KOPT-K1 (cell line): ENCODE data around the gene ADAMTSL2.
A peak's percentile ranks its signal among the peaks of the same experiment; 100 is the strongest.

Source experiments
- H3K27ac ChIP-seq: fragments of 200-600 bp; sonication (generic); 2 replicates; pipeline ENCODE4 v1.5.1; 2016; ENCODE audit warnings: antibody characterized with exemption, mild to moderate bottlenecking, low read depth, low read length; ENCODE audit not compliant: poor library complexity, severe bottlenecking
- H3K36me3 ChIP-seq: fragments of 200-600 bp; sonication (generic); 2 replicates; pipeline ENCODE4 v1.5.1; 2017; ENCODE audit warnings: antibody characterized with exemption, mild to moderate bottlenecking, low read length, moderate library complexity; ENCODE audit not compliant: insufficient read depth
- H3K9me3 ChIP-seq: fragments of 200-600 bp; sonication (generic); 2 replicates; pipeline ENCODE4 v1.5.1; 2017; ENCODE audit warnings: antibody characterized with exemption, low read length, mild to moderate bottlenecking; ENCODE audit not compliant: insufficient read depth, poor library complexity, severe bottlenecking

ADAMTSL2 gene

GRCh38 chr9:133597316-133597957 lies 62.9 kb downstream of the ADAMTSL2 start:
- Histone ChIP-seq H3K36me3 (no peaks in the 10 kb centered on the region), H3K9me3 (peaks cover 23% of the 10 kb centered on the region), H3K27ac (no peak overlapping the region)

GRCh38 chr9:133598978-133599377 lies 64.5 kb downstream of the ADAMTSL2 start:
- H3K27ac ChIP-seq, result no peak overlapping the region
- peaks cover 23% of the 10 kb centered on the region for H3K9me3 ChIP-seq
- no peaks in the 10 kb centered on the region for H3K36me3 ChIP-seq

- peaks cover 23% of the 10 kb centered on the region for H3K9me3 ChIP-seq
- no peak overlapping the region for H3K27ac ChIP-seq
- H3K36me3 ChIP-seq, result no peaks in the 10 kb centered on the region
Measured at GRCh38 chr9:133599470-133600173, 65.1 kb downstream of the ADAMTSL2 start.

- H3K27ac ChIP-seq, result no peak overlapping the region
- no peaks in the 10 kb centered on the region for H3K36me3 ChIP-seq
Measured at GRCh38 chr9:133600739-133601138, 66.2 kb downstream of the ADAMTSL2 start.

GRCh38 chr9:133601746-133602145 lies 67.2 kb downstream of the ADAMTSL2 start:
- Histone ChIP-seq H3K9me3 (peaks cover 16% of the 10 kb centered on the region), H3K27ac (no peak overlapping the region), H3K36me3 (no peaks in the 10 kb centered on the region)

More at GRCh38 chr9:133600739-133601138, 66.2 kb downstream of the ADAMTSL2 start:
- peaks cover 23% of the 10 kb centered on the region for H3K9me3 ChIP-seq

- Histone ChIP-seq H3K27ac (no peak overlapping the region), H3K36me3 (no peaks in the 10 kb centered on the region), H3K9me3 (peaks cover 11% of the 10 kb centered on the region)
Measured at GRCh38 chr9:133602277-133602676, 67.8 kb downstream of the ADAMTSL2 start.

- peaks cover under 1% of the 10 kb centered on the region for H3K9me3 ChIP-seq
- no peak overlapping the region for H3K27ac ChIP-seq
- H3K36me3 ChIP-seq, result no peaks in the 10 kb centered on the region
Measured at GRCh38 chr9:133603135-133603927, 68.8 kb downstream of the ADAMTSL2 start.

- no peaks in the 10 kb centered on the region for H3K36me3 ChIP-seq
- no peak overlapping the region for H3K27ac ChIP-seq
- no peaks in the 10 kb centered on the region for H3K9me3 ChIP-seq
Measured at GRCh38 chr9:133604214-133604613, 69.7 kb downstream of the ADAMTSL2 start.

GRCh38 chr9:133604856-133605255 lies 70.4 kb downstream of the ADAMTSL2 start:
- H3K27ac ChIP-seq, result peak overlapping the region; percentile 23
- no peaks in the 10 kb centered on the region for H3K9me3 ChIP-seq
- H3K36me3 ChIP-seq, result no peaks in the 10 kb centered on the region

GRCh38 chr9:133605446-133605845 lies 70.9 kb downstream of the ADAMTSL2 start:
- peak overlapping the region; percentile 18 for H3K27ac ChIP-seq
- H3K9me3 ChIP-seq, result no peaks in the 10 kb centered on the region

GRCh38 chr9:133605856-133606707 lies 71.6 kb downstream of the ADAMTSL2 start:
- Histone ChIP-seq H3K9me3 (no peaks in the 10 kb centered on the region), H3K27ac (no peak overlapping the region), H3K36me3 (no peaks in the 10 kb centered on the region)

More at GRCh38 chr9:133605446-133605845, 70.9 kb downstream of the ADAMTSL2 start:
- H3K36me3 ChIP-seq, result no peaks in the 10 kb centered on the region

GRCh38 chr9:133606708-133607025 lies 72.2 kb downstream of the ADAMTSL2 start:
- H3K27ac ChIP-seq, result no peak overlapping the region
- H3K9me3 ChIP-seq, result no peaks in the 10 kb centered on the region
- H3K36me3 ChIP-seq, result no peaks in the 10 kb centered on the region

GRCh38 chr9:133607381-133607780 lies 72.9 kb downstream of the ADAMTSL2 start:
- no peak overlapping the region for H3K27ac ChIP-seq
- H3K36me3 ChIP-seq, result no peaks in the 10 kb centered on the region
- no peaks in the 10 kb centered on the region for H3K9me3 ChIP-seq

GRCh38 chr9:133607976-133608375 lies 73.5 kb downstream of the ADAMTSL2 start:
- no peak overlapping the region for H3K27ac ChIP-seq

GRCh38 chr9:133608382-133608781 lies 73.9 kb downstream of the ADAMTSL2 start:
- no peak overlapping the region for H3K27ac ChIP-seq
- no peaks in the 10 kb centered on the region for H3K9me3 ChIP-seq
- no peaks in the 10 kb centered on the region for H3K36me3 ChIP-seq

More at GRCh38 chr9:133607976-133608375, 73.5 kb downstream of the ADAMTSL2 start:
- no peaks in the 10 kb centered on the region for H3K36me3 ChIP-seq
- H3K9me3 ChIP-seq, result no peaks in the 10 kb centered on the region
